GM23248 (cell line): ENCODE results near the gene EFHC1.

Experiments
- EZH2 ChIP-seq: fragments of 200-600 bp; sonication (generic); IDR thresholded peaks from 2 replicates; pipeline ENCODE4 v1.6.1; 2018; ENCODE audit warnings: antibody characterized with exemption, mild to moderate bottlenecking; ENCODE audit not compliant: insufficient read depth, poor library complexity, severe bottlenecking
- EZH2phosphoT487 ChIP-seq: fragments of 200-600 bp; sonication (generic); IDR thresholded peaks from 2 replicates; pipeline ENCODE4 v1.6.1; 2018; ENCODE audit warnings: antibody characterized with exemption, moderate library complexity, mild to moderate bottlenecking, low read depth; ENCODE audit not compliant: insufficient read depth

GRCh38 chr6:52511572-52512151, 91.5 kb downstream of the EFHC1 start:
- TF ChIP-seq EZH2phosphoT487: no peak
- no peak for TF ChIP-seq EZH2
